GM04504 (cell line): ENCODE results near the gene DLG2.

Experiments used
- DNase-seq: peaks from one replicate; pipeline ENCODE4 v3.0.0-alpha.2; 2012; ENCODE audit warnings: low read depth

DLG2 gene

GRCh38 chr11:84471501-84471900 lies 1155.6 kb downstream of the DLG2 start:
- no peak for DNase-seq

GRCh38 chr11:84468235-84468634 lies 1158.9 kb downstream of the DLG2 start:
- DNase-seq = no peak

GRCh38 chr11:84465040-84465439 lies 1162.1 kb downstream of the DLG2 start:
- peak; percentile 4 for DNase-seq

DNA sequence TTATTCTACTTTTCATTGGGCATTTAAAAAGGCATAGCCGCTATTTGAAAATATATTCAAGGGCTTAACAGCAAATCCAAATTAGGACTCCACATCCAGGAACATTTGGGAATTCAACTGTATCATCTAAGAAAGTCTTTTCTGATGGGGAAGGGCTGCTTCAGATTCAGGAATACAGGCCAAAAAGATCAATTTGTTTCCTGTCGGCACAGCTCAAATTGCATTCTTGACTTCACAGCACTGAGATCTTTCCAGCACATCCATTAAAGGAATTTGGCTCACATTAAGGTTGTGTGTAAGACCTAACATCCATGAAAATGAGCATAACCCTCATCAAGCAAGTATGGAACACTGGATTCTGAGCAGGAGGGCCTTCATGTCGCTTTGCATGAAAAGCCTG lies 1171.5 kb downstream of the DLG2 start:
- DNase-seq = no peak

DNA sequence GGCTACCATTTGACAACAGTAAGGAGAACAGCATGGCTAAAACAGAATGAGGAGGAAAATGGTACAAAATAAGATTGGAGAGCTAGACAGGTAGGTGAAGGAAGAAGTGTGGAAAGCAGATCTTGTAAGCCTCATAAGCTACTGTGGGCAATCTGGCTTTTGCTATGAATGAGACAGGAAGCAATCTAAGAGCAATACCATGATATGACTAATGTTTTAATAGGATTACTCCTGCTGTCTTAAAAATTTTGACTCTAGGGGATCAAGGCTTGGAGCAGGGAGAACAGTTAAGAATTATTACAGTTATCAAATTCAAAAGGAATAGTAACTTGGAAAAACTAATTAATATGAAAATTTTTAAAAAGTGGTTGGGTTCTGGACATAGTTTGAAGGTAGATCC lies 1174.9 kb downstream of the DLG2 start:
- no peak for DNase-seq

GRCh38 chr11:84438565-84438964 lies 1188.6 kb downstream of the DLG2 start:
- DNase-seq = no peak

- DNase-seq = no peak
These were observed 1189.8 kb downstream of the DLG2 start for GRCh38 chr11:84437071-84437980.

DNA sequence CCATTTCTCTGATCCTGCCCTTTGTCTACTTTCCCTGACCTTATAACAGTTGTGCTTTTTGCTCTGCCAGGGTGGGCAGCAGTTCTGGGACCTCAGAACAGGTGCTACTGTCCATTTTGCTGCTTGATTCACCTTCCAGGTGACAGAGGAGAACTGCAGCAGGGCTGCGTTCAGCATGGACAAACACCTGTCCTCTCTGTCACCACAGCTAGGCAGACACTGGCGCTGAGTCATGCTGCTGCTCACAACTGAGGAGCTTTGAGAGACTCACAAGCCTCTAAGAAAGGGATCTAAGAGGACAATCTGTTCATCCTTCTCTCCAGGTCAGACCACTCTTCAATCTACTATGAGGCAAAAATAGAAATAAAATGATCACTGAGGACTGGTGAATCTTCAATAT lies 1196.5 kb downstream of the DLG2 start:
- no peak for DNase-seq

DNA sequence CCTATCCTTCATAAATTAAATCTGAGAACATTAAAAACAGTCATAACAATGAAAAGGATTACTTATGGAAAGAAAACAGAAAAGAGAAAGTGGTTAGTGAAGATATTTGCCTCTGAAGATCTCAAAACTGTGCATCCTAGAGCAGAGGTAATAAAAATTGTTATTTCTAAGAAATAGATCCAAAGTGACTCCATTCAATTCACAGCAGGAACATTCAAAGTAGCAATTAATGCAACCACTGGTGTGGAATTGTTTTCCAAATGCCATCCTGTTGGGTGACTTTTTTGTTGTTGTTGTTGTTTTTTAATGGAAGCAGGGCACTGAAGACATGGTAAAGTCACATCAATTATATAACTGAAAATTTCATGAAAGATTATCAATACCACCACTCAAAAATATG lies 1201.5 kb downstream of the DLG2 start:
- DNase-seq = no peak

- no peak for DNase-seq
These were observed 1206.9 kb downstream of the DLG2 start for GRCh38 chr11:84420271-84420670.

- no peak for DNase-seq
These were observed 1207.5 kb downstream of the DLG2 start for GRCh38 chr11:84419616-84420015.

- no peak for DNase-seq
These were observed 1212.2 kb downstream of the DLG2 start for GRCh38 chr11:84414920-84415319.

DNA sequence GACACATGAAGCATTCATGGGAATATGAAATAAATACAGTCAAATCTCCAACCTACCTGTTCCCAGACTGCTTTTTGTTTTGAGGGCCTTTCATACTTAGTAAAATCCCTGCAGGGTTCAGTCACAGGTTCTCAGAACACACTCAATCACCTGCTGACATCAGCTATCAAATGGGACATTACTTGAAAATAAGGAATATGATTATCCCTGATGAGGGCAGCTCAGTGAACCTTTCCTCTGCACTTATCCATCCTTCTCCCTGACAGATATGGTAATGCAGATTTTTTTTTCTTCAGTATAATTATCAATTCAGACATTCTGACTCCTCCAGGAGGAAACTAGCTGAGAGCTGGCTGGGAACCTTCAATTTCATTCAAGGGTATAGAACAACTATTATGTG lies 1213.6 kb downstream of the DLG2 start:
- DNase-seq = no peak

DNA sequence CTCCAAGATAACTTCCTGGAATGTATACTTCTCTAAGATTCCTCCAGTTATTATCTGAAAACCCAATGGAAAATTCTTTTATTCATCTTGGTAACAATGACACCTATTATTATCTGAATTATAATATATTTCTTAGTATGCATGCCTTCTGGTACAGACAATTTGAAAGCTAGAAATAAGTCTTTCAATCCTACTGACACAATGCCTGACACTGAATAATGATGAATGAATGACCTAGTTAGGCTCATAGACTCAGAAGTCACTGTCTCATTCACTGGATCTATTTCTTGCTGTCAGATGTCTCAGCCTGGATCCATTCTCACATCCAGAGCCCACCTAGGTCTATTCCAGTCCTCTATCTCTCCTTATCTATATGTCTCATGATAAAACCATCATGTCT lies 1214.3 kb downstream of the DLG2 start:
- no peak for DNase-seq

DNA sequence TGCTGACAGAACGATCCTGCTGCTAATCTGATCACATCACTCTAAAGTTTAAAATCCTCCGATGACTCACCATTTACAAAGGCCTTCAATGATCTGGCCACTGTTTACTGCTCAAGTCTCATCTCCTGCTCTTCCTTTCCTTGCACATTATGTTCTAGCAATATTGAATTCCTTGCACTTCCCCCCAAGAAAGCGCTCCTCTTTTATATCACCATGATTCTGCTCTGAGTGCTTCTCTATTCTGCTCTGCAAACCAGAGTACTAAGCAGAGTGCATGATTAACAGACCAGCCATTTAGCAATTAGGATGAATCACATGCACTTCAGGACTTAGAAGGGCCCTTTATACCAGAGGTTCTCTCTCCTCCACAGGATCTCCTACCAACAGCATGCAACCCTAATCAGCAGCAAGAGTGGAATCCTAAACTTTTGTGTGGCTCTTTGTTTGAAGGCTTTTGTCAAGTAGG lies 1218.2 kb downstream of the DLG2 start:
- no peak for DNase-seq

DNA sequence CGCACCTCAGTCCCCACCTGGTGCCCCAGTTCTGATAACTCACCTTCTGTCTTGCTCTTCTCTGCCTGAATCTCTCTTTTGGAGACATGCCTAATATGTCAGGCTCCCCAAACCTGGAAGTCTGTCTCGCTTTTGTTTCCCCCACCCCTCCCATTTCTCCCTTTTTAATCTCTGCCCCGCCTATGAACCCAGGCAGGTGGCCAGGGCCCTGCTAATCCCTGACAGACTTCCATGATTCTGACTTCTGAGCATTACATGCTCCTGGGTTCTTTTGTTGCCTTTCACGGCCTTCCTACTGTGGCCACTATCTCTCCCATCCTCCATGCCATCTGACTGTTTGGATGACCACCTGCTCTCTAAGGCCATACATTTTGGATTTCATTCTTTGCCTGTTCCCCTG lies 1220.1 kb downstream of the DLG2 start:
- DNase-seq = no peak

- no peak for DNase-seq
These were observed 1229.0 kb downstream of the DLG2 start for GRCh38 chr11:84398017-84398626.

GRCh38 chr11:84396521-84396920 lies 1230.6 kb downstream of the DLG2 start:
- no peak for DNase-seq

- DNase-seq = no peak
These were observed 1236.6 kb downstream of the DLG2 start for GRCh38 chr11:84390441-84391078.

- DNase-seq = no peak
These were observed 1237.4 kb downstream of the DLG2 start for GRCh38 chr11:84389696-84390095.

DNA sequence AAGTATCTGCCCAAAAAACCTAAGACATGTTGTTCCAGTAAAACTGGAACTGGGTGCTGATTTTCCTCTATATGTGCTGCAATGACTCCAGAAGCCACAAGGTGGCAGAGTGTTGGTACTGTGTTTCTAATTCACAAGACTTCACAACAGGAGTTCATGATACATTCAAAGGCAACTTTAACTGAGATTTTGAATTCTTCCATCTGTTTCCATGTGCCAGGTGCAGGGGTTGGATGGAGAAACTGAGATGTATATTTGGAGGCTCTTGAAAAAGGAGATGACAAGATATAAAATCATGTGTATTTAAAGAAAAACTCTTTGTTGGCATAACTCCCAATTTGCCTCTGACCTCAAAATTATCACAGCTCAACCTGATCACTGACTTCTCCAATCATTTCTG lies 1242.4 kb downstream of the DLG2 start:
- peak; percentile 19 for DNase-seq

DNA sequence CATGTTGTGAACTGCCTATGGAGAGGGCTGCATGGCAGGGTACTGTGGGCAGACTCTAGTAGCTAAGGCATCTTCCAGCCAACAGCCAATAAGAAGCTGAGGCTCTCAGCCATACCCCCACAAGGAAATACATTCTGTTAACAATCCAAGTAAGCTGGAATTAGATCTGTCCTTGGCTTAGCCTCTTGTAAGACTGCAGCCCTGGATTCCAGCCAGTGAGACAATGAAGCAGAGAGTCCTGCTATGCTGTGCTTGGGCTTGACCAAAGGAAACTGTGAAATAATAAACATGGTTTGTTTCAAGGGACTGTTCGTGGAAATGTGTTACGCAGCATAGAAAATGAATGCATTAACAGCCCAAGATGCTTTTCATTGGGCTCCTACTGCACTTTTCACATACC lies 1243.6 kb downstream of the DLG2 start:
- DNase-seq = no peak

GRCh38 chr11:84381666-84382065 lies 1245.5 kb downstream of the DLG2 start:
- no peak for DNase-seq
